PC-3 (cell line): ENCODE data around the gene MYH14. TPM values are rescaled to one million over a fixed set of nuclear protein-coding genes. Genes with fewer than 3 reads are reported as not detected.

Source experiments
- ATAC-seq: fragments of 200-7000 bp; cut with Tn5 transposase; 2 replicates; pipeline ENCODE4 v1.9.1; 2020; ENCODE audit warnings: mild to moderate bottlenecking, moderate library complexity
- BruUV-seq: library from RNA; stranded (reverse); fragments of 400-500 nt; replicated peaks from 2 replicates; lab custom pipeline; 2021; lab: Mats Ljungman, UMichigan
- CTCF ChIA-PET: fragments of 300-600 bp; sonication (Branson Sonifier 250); formaldehyde crosslinking; loops from one replicate; lab custom pipeline; 2022; ENCODE audit warnings: antibody characterized with exemption; lab: Charles Lee
- POLR2A ChIA-PET: fragments of 300-600 bp; sonication (Branson Sonifier 250); formaldehyde crosslinking; loops from one replicate; lab custom pipeline; 2022; ENCODE audit warnings: antibody characterized with exemption; ENCODE audit not compliant: unreplicated experiment; lab: Charles Lee
- DNase-seq: peaks from one replicate; pipeline ENCODE4 v3.0.0-alpha.2; 2015
- H2AFZ ChIP-seq: fragments of 300-600 bp; sonication (generic); 2 replicates; pipeline ENCODE4 v1.6.0; 2016; ENCODE audit warnings: antibody characterized with exemption, low read length
- H3F3A ChIP-seq: fragments of 300-600 bp; sonication (generic); one replicate; pipeline ENCODE4 v1.6.0; 2017; ENCODE audit warnings: antibody characterized with exemption, low read length, control low read depth, mild to moderate bottlenecking; ENCODE audit not compliant: unreplicated experiment
- H3K27ac ChIP-seq: fragments of 300-600 bp; sonication (generic); 2 replicates; pipeline ENCODE4 v1.5.1; 2016; ENCODE audit warnings: mild to moderate bottlenecking, low read length
- H3K27me3 ChIP-seq: fragments of 300-600 bp; sonication (generic); 2 replicates; pipeline ENCODE4 v1.6.1; 2016; ENCODE audit warnings: low read length, mixed read lengths
- H3K36me3 ChIP-seq: fragments of 300-600 bp; sonication (generic); 2 replicates; pipeline ENCODE4 v1.6.1; 2016; ENCODE audit warnings: low read depth, mixed run types, low read length, mixed read lengths
- H3K4me1 ChIP-seq: fragments of 300-600 bp; sonication (generic); 2 replicates; pipeline ENCODE4 v1.5.1; 2016; ENCODE audit warnings: low read length; ENCODE audit not compliant: insufficient read depth
- H3K4me2 ChIP-seq: fragments of 300-600 bp; sonication (generic); 2 replicates; pipeline ENCODE4 v1.6.0; 2016; ENCODE audit warnings: low read length
- H3K4me3 ChIP-seq: fragments of 300-600 bp; sonication (generic); 2 replicates; pipeline ENCODE4 v1.5.1; 2016; ENCODE audit warnings: mild to moderate bottlenecking, low read length, mixed read lengths
- H3K79me2 ChIP-seq: fragments of 300-600 bp; sonication (generic); 2 replicates; pipeline ENCODE4 v1.6.1; 2017; ENCODE audit warnings: low read length, mixed read lengths
- H3K9ac ChIP-seq: fragments of 300-600 bp; sonication (generic); 2 replicates; pipeline ENCODE4 v1.6.0; 2016; ENCODE audit warnings: mild to moderate bottlenecking, low read length
- H3K9me2 ChIP-seq: fragments of 300-600 bp; sonication (generic); replicated peaks from 2 replicates; pipeline ENCODE4 v1.6.1; 2016; ENCODE audit warnings: mixed run types, low read length, mixed read lengths
- H3K9me3 ChIP-seq: fragments of 300-600 bp; sonication (generic); 2 replicates; pipeline ENCODE4 v1.6.1; 2016; ENCODE audit warnings: low read length, mixed read lengths
- H4K20me1 ChIP-seq: fragments of 300-600 bp; sonication (generic); 2 replicates; pipeline ENCODE4 v1.6.1; 2016; ENCODE audit warnings: low read length, mixed read lengths
- EZH2 ChIP-seq: fragments of 300-600 bp; sonication (generic); IDR thresholded peaks from one replicate; pipeline ENCODE4 v1.6.1; 2017; ENCODE audit warnings: antibody characterized with exemption, mild to moderate bottlenecking, low read length; ENCODE audit not compliant: unreplicated experiment
- EZH2phosphoT487 ChIP-seq: fragments of 300-600 bp; sonication (generic); IDR thresholded peaks from 2 replicates; pipeline ENCODE4 v1.6.1; 2018; ENCODE audit warnings: mild to moderate bottlenecking, antibody characterized with exemption, low read length, borderline replicate concordance
- intact Hi-C: fragments of 100-400 bp; cut with micrococcal nuclease; formaldehyde crosslinking; loops from 2 replicates; pipeline ENCODE4 v1.9.0; 2023
- total RNA-seq: library from RNA; depleted of rRNA; stranded (reverse); fragments of >200 nt; gene quantifications from 2 replicates; pipeline ENCODE4 v1.2.3, GENCODE V29; 2014
- TF ChIP-seq, protein P1 (sequence below): fragments of 300-600 bp; sonication (generic); conservative IDR thresholded peaks from 2 replicates; pipeline ENCODE4 v1.5.1; 2017; ENCODE audit warnings: antibody characterized with exemption, low read depth, mild to moderate bottlenecking, low read length

MYH14 gene
- total RNA-seq, 1 experiment from 2014 or later, result 20.2 TPM

DNA sequence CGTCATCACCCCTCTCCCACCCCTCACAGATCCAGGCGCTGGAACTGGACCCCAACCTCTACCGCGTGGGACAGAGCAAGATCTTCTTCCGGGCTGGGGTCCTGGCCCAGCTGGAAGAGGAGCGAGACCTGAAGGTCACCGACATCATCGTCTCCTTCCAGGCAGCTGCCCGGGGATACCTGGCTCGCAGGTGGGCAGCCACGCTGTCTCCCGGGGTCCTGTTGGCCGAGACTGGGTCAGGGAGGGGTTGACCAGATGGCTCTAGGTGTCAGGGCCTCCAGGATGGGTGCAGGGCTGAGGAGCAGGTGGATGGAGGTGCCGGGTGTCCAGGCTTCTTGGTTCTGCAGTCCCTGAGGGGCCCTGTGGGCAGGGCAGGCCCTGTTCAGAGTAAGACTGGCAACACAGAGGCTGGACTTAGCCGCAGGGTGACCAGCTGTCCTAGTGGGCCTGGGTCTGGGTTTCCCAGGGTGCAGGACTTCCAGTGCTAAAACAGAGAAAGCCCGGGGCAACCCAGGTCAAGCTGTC, 58.1 kb downstream of the MYH14 start:
- Histone ChIP-seq H3K9me3 (no peaks in the 10 kb centered on the region), H3K79me2 (no peaks in the 10 kb centered on the region), H3K36me3 (peaks cover 8% of the 10 kb centered on the region; the same call in 1 of the 2 replicates), H3K27me3 (no peaks in the 10 kb centered on the region), H3K4me1 (no peaks in the 10 kb centered on the region), H4K20me1 (no peaks in the 10 kb centered on the region), H3F3A (no peaks in the 10 kb centered on the region), H3K9me2 (no peaks in the 10 kb centered on the region), H3K9ac (no peak overlapping the region), H3K4me3 (no peak overlapping the region), H3K27ac (no peak overlapping the region), H3K4me2 (no peak overlapping the region), H2AFZ (no peak overlapping the region)
- ATAC-seq, result no peak
- no peak for DNase-seq
- no TSS peak for BruUV-seq
- intact Hi-C loops, result no loop called here
- TF ChIP-seq EZH2, result no peak
- TF ChIP-seq, protein P1, sequence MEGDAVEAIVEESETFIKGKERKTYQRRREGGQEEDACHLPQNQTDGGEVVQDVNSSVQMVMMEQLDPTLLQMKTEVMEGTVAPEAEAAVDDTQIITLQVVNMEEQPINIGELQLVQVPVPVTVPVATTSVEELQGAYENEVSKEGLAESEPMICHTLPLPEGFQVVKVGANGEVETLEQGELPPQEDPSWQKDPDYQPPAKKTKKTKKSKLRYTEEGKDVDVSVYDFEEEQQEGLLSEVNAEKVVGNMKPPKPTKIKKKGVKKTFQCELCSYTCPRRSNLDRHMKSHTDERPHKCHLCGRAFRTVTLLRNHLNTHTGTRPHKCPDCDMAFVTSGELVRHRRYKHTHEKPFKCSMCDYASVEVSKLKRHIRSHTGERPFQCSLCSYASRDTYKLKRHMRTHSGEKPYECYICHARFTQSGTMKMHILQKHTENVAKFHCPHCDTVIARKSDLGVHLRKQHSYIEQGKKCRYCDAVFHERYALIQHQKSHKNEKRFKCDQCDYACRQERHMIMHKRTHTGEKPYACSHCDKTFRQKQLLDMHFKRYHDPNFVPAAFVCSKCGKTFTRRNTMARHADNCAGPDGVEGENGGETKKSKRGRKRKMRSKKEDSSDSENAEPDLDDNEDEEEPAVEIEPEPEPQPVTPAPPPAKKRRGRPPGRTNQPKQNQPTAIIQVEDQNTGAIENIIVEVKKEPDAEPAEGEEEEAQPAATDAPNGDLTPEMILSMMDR, result no peak
- no peak for TF ChIP-seq EZH2phosphoT487
- ChIA-PET CTCF (no interaction called here), POLR2A (no interaction called here)

- no peaks in the 10 kb centered on the region for H3K4me1 ChIP-seq
- no TSS peak for BruUV-seq
- no peak overlapping the region for H3K4me2 ChIP-seq
- no peaks in the 10 kb centered on the region for H4K20me1 ChIP-seq
- ChIA-PET CTCF (no interaction called here), POLR2A (no interaction called here)
- no peaks in the 10 kb centered on the region for H3K79me2 ChIP-seq
- peaks cover 6% of the 10 kb centered on the region; the same call in 1 of the 2 replicates for H3K36me3 ChIP-seq
- ATAC-seq (no peak), DNase-seq (no peak)
- no peak overlapping the region for H3K27ac ChIP-seq
- TF ChIP-seq EZH2phosphoT487 (no peak), EZH2 (no peak)
- TF ChIP-seq, protein P1, result no peak
- no peak overlapping the region for H2AFZ ChIP-seq
- H3K9me2 ChIP-seq, result no peaks in the 10 kb centered on the region
- H3K4me3 ChIP-seq, result no peak overlapping the region
- intact Hi-C loops, result no loop called here
- no peaks in the 10 kb centered on the region for H3K27me3 ChIP-seq
- no peaks in the 10 kb centered on the region for H3K9me3 ChIP-seq
- no peaks in the 10 kb centered on the region for H3F3A ChIP-seq
- no peak overlapping the region for H3K9ac ChIP-seq
These were observed 59.8 kb downstream of the MYH14 start for GRCh38 chr19:50263176-50263575.

- TF ChIP-seq EZH2 (no peak), EZH2phosphoT487 (no peak)
- TF ChIP-seq, protein P1, result no peak
These were observed 61.2 kb downstream of the MYH14 start for GRCh38 chr19:50264483-50265186.

More at GRCh38 chr19:50264483-50265186, 61.2 kb downstream of the MYH14 start:
- Histone ChIP-seq H3K27ac (no peak overlapping the region), H3K9me3 (no peaks in the 10 kb centered on the region), H3K36me3 (peaks cover 7% of the 10 kb centered on the region; the same call in 1 of the 2 replicates), H3K4me1 (no peaks in the 10 kb centered on the region), H4K20me1 (no peaks in the 10 kb centered on the region), H3K27me3 (no peaks in the 10 kb centered on the region), H3K9ac (no peak overlapping the region), H3K4me2 (no peak overlapping the region), H3K79me2 (no peaks in the 10 kb centered on the region), H2AFZ (no peak overlapping the region), H3F3A (no peaks in the 10 kb centered on the region), H3K9me2 (no peaks in the 10 kb centered on the region), H3K4me3 (no peak overlapping the region)
- ATAC-seq (no peak), DNase-seq (no peak)
- ChIA-PET CTCF (interaction anchor here (1.0 kb wide), 1 partner anchor 64 kb away, joined by 8 read pairs; the partner anchor contains the start of gene KCNC3), POLR2A (no interaction called here)
- intact Hi-C loops, result no loop called here
- no TSS peak for BruUV-seq
